Measurements from ENCODE around the gene TGIF1. TPM values are rescaled to one million over a fixed set of nuclear protein-coding genes. Genes with fewer than 3 reads are reported as not detected.

TGIF1 gene
- total and polyA plus RNA-seq, 10 of the 15 experiments (the other 5 are each of a cell fraction or from before 2014, with no cell fraction given) = 1.8 to 8.5 (median 6.4) TPM

- ChIA-PET SMC1A (ENCODE audit: uncharacterized antibody, unreplicated experiment) (interaction anchor here (0.8 to 2.0 kb wide), 3 partner anchors 13 to 85 kb away, joined by 3 to 6 read pairs (median 6); no protein-coding TSS in a partner anchor), CTCF (interaction anchor here (0.6 to 1.6 kb wide), 5 partner anchors 18 to 108 kb away, joined by 3 to 5 read pairs (median 3); no protein-coding TSS in a partner anchor), RAD21 (ENCODE audit: unreplicated experiment) (no interaction called here), POLR2A (interaction anchor here (0.5 kb wide), 1 partner anchor 14 kb away, joined by 4 read pairs; no protein-coding TSS in a partner anchor)
- Histone ChIP-seq H4K20me1 (ENCODE audit: control insufficient read depth, insufficient read depth) (no peaks in the 10 kb centered on the region), H3K36me3 (ENCODE audit: control insufficient read depth in 2 of 2, insufficient read depth in 2 of 2, low read length in 1 of 2) (no peaks in the 10 kb centered on the region), H2AFZ (ENCODE audit: control insufficient read depth, low read depth, low read length) (no peak overlapping the region), H3K4me1 (ENCODE audit: control insufficient read depth, insufficient read depth, low read length) (no peaks in the 10 kb centered on the region), H3K27me3 (replicated peaks in 1 of 2; ENCODE audit: control insufficient read depth in 2 of 2, insufficient read depth in 2 of 2, low read length in 1 of 2) (peaks cover 0 to 16% of the 10 kb centered on the region in 2 experiments; a peak in 2 of 4 replicates), H3K9me3 (replicated peaks; ENCODE audit: control insufficient read depth, insufficient read depth, low read length) (no peaks in the 10 kb centered on the region), H3K79me2 (ENCODE audit: control insufficient read depth, insufficient read depth, low read length) (no peaks in the 10 kb centered on the region), H3K4me2 (ENCODE audit: control insufficient read depth, insufficient read depth) (no peak overlapping the region), H3K4me3 (no peak overlapping the region), H3K9ac (ENCODE audit: control insufficient read depth, insufficient read depth, low read length) (no peak overlapping the region), H3K27ac (ENCODE audit: control insufficient read depth, insufficient read depth) (no peak overlapping the region)
- FAIRE-seq (no peak), DNase-seq (ENCODE audit: low read depth, low spot score) (no peak), ATAC-seq (no peak)
- intact Hi-C loops (cut with micrococcal nuclease; ENCODE audit: unreplicated experiment) (no loop called here), in situ Hi-C loops (cut with MboI) (no loop called here)
- no TSS peak for BruUV-seq (replicated peaks)
- 19% methylated on average over 5 of the region's 5 CpGs for WGBS (ENCODE audit: insufficient coverage, insufficient replicate concordance, low lambda C conversion rate, missing lambda C conversion rate)
- TF ChIP-seq SUPT20H (IDR thresholded peaks at IDR 0.05; ENCODE audit: borderline replicate concordance, control insufficient read depth, low read depth, low read length) (no peak), SREBF2 (IDR thresholded peaks at IDR 0.05; ENCODE audit: low read length) (no peak), IRF5 (IDR thresholded peaks at IDR 0.05; ENCODE audit: borderline replicate concordance) (no peak), ZSCAN29 (IDR thresholded peaks at IDR 0.05) (no peak), ZZZ3 (IDR thresholded peaks at IDR 0.05; ENCODE audit: control insufficient read depth, insufficient read length, low read depth) (no peak), TCF12 (IDR thresholded peaks at IDR 0.05; ENCODE audit: low read depth, low read length) (no peak), TCF3 (IDR thresholded peaks at IDR 0.05; ENCODE audit: borderline replicate concordance, insufficient read depth, low read depth, low read length) (no peak)
Measured at GRCh38 chr18:3500016-3500415, 50.0 kb downstream of the TGIF1 start.

Data from GM12878 (cell line).